Measurements from ENCODE around the gene NDFIP1.

The NDFIP1 gene

GRCh38 chr5:142192286-142193113 is 83.9 kb downstream of the NDFIP1 start:
- DNase-seq = no peak

- DNase-seq = no peak
Measured at GRCh38 chr5:142193114-142193428, 84.5 kb downstream of the NDFIP1 start.

- DNase-seq = no peak
Measured at GRCh38 chr5:142197098-142197497, 88.5 kb downstream of the NDFIP1 start.

- no peak for DNase-seq
Measured at GRCh38 chr5:142197781-142198180, 89.2 kb downstream of the NDFIP1 start.

GRCh38 chr5:142199388-142199787 is 90.8 kb downstream of the NDFIP1 start:
- DNase-seq = no peak

- DNase-seq = no peak
Measured at GRCh38 chr5:142200387-142200786, 91.8 kb downstream of the NDFIP1 start.

GRCh38 chr5:142201471-142201887 is 92.9 kb downstream of the NDFIP1 start:
- no peak for DNase-seq

GRCh38 chr5:142202282-142202681 is 93.7 kb downstream of the NDFIP1 start:
- no peak for DNase-seq
